ENCODE results near the gene CRAMP1. TPM values are rescaled to one million over a fixed set of nuclear protein-coding genes. Genes with fewer than 3 reads are reported as not detected.

CRAMP1 gene
- total RNA-seq, 3 donors from 2014 or later = 15.7 to 27.4 (median 20.6) TPM

- Histone ChIP-seq H3K36me3 (ENCODE audit: low read depth) (no peaks in the 10 kb centered on the region), H3K4me1 (ENCODE audit: low read depth) (no peaks in the 10 kb centered on the region), H3K9me3 (no peaks in the 10 kb centered on the region), H3K4me3 (no peak overlapping the region)
- ATAC-seq = no peak
- DNase-seq = no peak
- no peak for TF ChIP-seq CTCF (IDR thresholded peaks at IDR 0.05)
- intact Hi-C loops (cut with DNase I, micrococcal nuclease) = no loop called here
Observed at GRCh38 chr16:1687427-1688316, 75.5 kb downstream of the CRAMP1 start.

- ATAC-seq (no peak), DNase-seq (no peak)
- Histone ChIP-seq H3K36me3 (ENCODE audit: low read depth) (no peaks in the 10 kb centered on the region), H3K9me3 (no peaks in the 10 kb centered on the region), H3K4me3 (no peak overlapping the region), H3K4me1 (ENCODE audit: low read depth) (no peaks in the 10 kb centered on the region)
- TF ChIP-seq CTCF (IDR thresholded peaks at IDR 0.05) = no peak
- intact Hi-C loops (cut with DNase I, micrococcal nuclease) = no loop called here
Observed at GRCh38 chr16:1688807-1689560, 76.8 kb downstream of the CRAMP1 start.

- ATAC-seq = no peak
- Histone ChIP-seq H3K36me3 (ENCODE audit: low read depth) (no peaks in the 10 kb centered on the region), H3K4me1 (ENCODE audit: low read depth) (no peaks in the 10 kb centered on the region), H3K9me3 (no peaks in the 10 kb centered on the region), H3K4me3 (no peak overlapping the region)
- TF ChIP-seq CTCF (IDR thresholded peaks at IDR 0.05) = no peak
- intact Hi-C loops (cut with DNase I, micrococcal nuclease) = no loop called here
- DNase-seq = no peak
Observed at GRCh38 chr16:1689853-1690252, 77.7 kb downstream of the CRAMP1 start.

GRCh38 chr16:1690810-1691209 is 78.7 kb downstream of the CRAMP1 start:
- Histone ChIP-seq H3K9me3 (no peaks in the 10 kb centered on the region), H3K4me1 (ENCODE audit: low read depth) (no peaks in the 10 kb centered on the region), H3K4me3 (no peak overlapping the region), H3K36me3 (ENCODE audit: low read depth) (no peaks in the 10 kb centered on the region)
- ATAC-seq = no peak
- intact Hi-C loops (cut with DNase I, micrococcal nuclease) = no loop called here
- TF ChIP-seq CTCF (IDR thresholded peaks at IDR 0.05) = no peak
- DNase-seq = no peak

- Histone ChIP-seq H3K36me3 (ENCODE audit: low read depth) (no peaks in the 10 kb centered on the region), H3K9me3 (no peaks in the 10 kb centered on the region), H3K4me3 (no peak overlapping the region), H3K4me1 (ENCODE audit: low read depth) (no peaks in the 10 kb centered on the region)
- DNase-seq (no peak), ATAC-seq (no peak)
- intact Hi-C loops (cut with DNase I, micrococcal nuclease) = no loop called here
- no peak for TF ChIP-seq CTCF (IDR thresholded peaks at IDR 0.05)
Observed at GRCh38 chr16:1691276-1691675, 79.1 kb downstream of the CRAMP1 start.

Data from mucosa of descending colon (tissue), 3 donors.